Heart right ventricle (tissue), 16 donors: ENCODE data around the gene CTSD. TPM values are rescaled to one million over a fixed set of nuclear protein-coding genes. Genes with fewer than 3 reads are reported as not detected.

Experiments
- ATAC-seq, 8 donors: fragments of 200-7000 bp; cut with Tn5 transposase; one replicate each; pipeline ENCODE4 v1.9.1; 2020; ENCODE audit warnings: mild to moderate bottlenecking in 8 of 8, moderate library complexity in 8 of 8, moderate number of reproducible peaks in 1 of 8
- DNase-seq, 2 donors: peaks; one replicate each; pipeline ENCODE4 v3.0.0-alpha.2; 2020
- H3K27ac ChIP-seq, 10 donors: fragments of 200-600 bp; sonication (generic) in 2 of 10; one replicate each; pipeline versions ENCODE4 v1.5.0 to v1.8.0; 2020 to 2022; ENCODE audit warnings: mild to moderate bottlenecking in 3 of 10
- H3K27me3 ChIP-seq, 7 donors: fragments of 200-600 bp; one replicate each; pipeline ENCODE4 v1.8.0; 2021 to 2022; ENCODE audit warnings: mild to moderate bottlenecking in 2 of 7
- H3K36me3 ChIP-seq, 9 donors: fragments of 200-600 bp; sonication (generic) in 1 of 9; one replicate each; pipeline versions ENCODE4 v1.5.0 to v1.8.0; 2020 to 2022; ENCODE audit warnings: mild to moderate bottlenecking in 2 of 9
- H3K4me1 ChIP-seq, 9 donors: fragments of 200-600 bp; sonication (generic) in 1 of 9; one replicate each; pipeline versions ENCODE4 v1.5.0 to v1.8.0; 2020 to 2022; ENCODE audit warnings: mild to moderate bottlenecking in 4 of 9
- H3K4me3 ChIP-seq, 10 donors: fragments of 200-600 bp; sonication (generic) in 2 of 10; one replicate each; pipeline versions ENCODE4 v1.5.0 to v1.8.0; 2020 to 2022; ENCODE audit warnings: mild to moderate bottlenecking in 7 of 10, moderate library complexity in 2 of 10
- H3K9me3 ChIP-seq, 11 donors: fragments of 200-600 bp in 10 of 11; sonication (generic) in 2 of 11; one replicate each; pipeline versions ENCODE4 v1.5.0 to v1.8.0; 2013 to 2022; ENCODE audit warnings: mild to moderate bottlenecking in 2 of 11, control low read depth in 1 of 11, moderate library complexity in 1 of 11
- WGBS, 2 donors: extraction: QIAGEN DNeasy Blood & Tissue Kit; methylation state at CpG; one replicate each; pipeline ENCODE4 v1.1.7; 2013; ENCODE audit warnings: inconsistent platforms in 1 of 2; 5-methylcytosine and 5-hydroxymethylcytosine counted together
- intact Hi-C, 10 donors: fragments of 100-400 bp; cut with DNase I; formaldehyde crosslinking; loops; one replicate each; pipeline versions ENCODE4 v1.11.1 to v1.14.2; 2022
- polyA plus RNA-seq, 2 donors: library from polyadenylated mRNA; stranded (reverse); fragments of 200-250 nt; gene quantifications; one replicate each; pipeline ENCODE4 v1.2.3, GENCODE V29; 2013
- total RNA-seq, 10 donors: library from RNA; stranded (reverse); fragmentation: NEBNext Ultra II Directional in 3 of 10; extraction: Animal tissue kit (Norgen Biotek cat#: 25700) in 3 of 10; gene quantifications; one replicate each; pipeline versions ENCODE4 v1.2.1 to v1.2.4, GENCODE V29; 2021 to 2023
- TF ChIP-seq, protein P1 (sequence below), 9 donors: fragments of 200-600 bp; sonication (generic) in 2 of 9; IDR thresholded peaks; one replicate each; pipeline versions ENCODE4 v1.5.0 to v1.8.0; 2021 to 2022; ENCODE audit warnings: antibody characterized with exemption in 9 of 9, mild to moderate bottlenecking in 5 of 9, moderate library complexity in 1 of 9
- donor health status: Arrhythmogenic right ventricular cardiomyopathy.
- donor health status: ischemic (EF 13 %, LVEDD 7.1; RV severe dilation, severe dysfunction).
- donor health status: healthy with polysubstance abuse.
- donor health status: DM: no; HTN: yes; CAD: no.
- donor health status: DM: no; HTN: no; CAD: no.
- donor health status: ischemic (EF 25% LVEDD 6.9; RV normal size, moderate dysfunction).
- donor health status: ischemic (EF 25% LVEDD 5.7; RV mildly dilated, moderate dysfunction).
- donor health status: healthy.
- donor health status: DM: yes; HTN: yes; CAD: no.
- donor health status: Ischemic cardiomyopathy.
- donor health status: ischemic (EF 35%, LVEDD 5.7; RV mildly dilated, moderate dysfunction).
- donor health status: nonischemic (EF 11% LVEDD 7.7; RV severe dilation, severe dysfunction).
- donor health status: DM: yes; HTN: yes; CAD: no.
- donor health status: PGD.
- donor health status: ischemic (EF 29% LVEDD 5.4; RV normal size, mild dysfunction).
- donor health status: nonischemic (EF 23%, LVEDD 6.1; RV moderate dilation, normal function).

Gene CTSD
- total and polyA plus RNA-seq, 12 donors = 431 to 1,070 (median 786) TPM

DNA sequence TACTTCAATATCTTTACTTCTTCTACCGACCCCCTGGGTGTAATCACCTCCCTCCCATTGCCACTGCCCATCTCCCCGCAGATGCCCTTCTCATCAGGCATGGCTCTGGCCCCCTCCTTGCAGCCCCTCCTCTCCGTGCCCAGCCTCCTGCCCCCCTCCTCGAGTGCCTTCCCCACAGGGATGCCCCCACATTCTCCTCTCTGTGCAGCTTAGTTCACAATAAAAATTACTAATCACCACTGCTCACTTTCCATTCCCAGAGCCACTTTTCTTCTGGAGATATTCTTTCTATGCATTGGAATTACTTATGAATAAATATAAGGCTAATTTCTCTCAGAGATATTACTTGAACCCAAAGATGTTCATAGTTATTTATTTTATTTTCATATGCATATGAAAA lies 35.4 kb downstream of the CTSD start:
- ATAC-seq = no peak
- no peaks in the 10 kb centered on the region for H3K9me3 ChIP-seq
- no peak overlapping the region for H3K4me3 ChIP-seq
- DNase-seq = no peak
- intact Hi-C loops = no loop called here
- TF ChIP-seq, protein P1, sequence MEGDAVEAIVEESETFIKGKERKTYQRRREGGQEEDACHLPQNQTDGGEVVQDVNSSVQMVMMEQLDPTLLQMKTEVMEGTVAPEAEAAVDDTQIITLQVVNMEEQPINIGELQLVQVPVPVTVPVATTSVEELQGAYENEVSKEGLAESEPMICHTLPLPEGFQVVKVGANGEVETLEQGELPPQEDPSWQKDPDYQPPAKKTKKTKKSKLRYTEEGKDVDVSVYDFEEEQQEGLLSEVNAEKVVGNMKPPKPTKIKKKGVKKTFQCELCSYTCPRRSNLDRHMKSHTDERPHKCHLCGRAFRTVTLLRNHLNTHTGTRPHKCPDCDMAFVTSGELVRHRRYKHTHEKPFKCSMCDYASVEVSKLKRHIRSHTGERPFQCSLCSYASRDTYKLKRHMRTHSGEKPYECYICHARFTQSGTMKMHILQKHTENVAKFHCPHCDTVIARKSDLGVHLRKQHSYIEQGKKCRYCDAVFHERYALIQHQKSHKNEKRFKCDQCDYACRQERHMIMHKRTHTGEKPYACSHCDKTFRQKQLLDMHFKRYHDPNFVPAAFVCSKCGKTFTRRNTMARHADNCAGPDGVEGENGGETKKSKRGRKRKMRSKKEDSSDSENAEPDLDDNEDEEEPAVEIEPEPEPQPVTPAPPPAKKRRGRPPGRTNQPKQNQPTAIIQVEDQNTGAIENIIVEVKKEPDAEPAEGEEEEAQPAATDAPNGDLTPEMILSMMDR (IDR thresholded peaks at IDR 0.05) = no peak
- no peaks in the 10 kb centered on the region for H3K4me1 ChIP-seq
- H3K36me3 ChIP-seq = no peaks in the 10 kb centered on the region
- H3K27ac ChIP-seq = no peak overlapping the region
- H3K27me3 ChIP-seq = peaks cover 0 to 73% (median 56%) of the 10 kb centered on the region in 7 donors
- 54 to 56% methylated on average over 4 of the region's 4 CpGs for WGBS, 2 donors

DNA sequence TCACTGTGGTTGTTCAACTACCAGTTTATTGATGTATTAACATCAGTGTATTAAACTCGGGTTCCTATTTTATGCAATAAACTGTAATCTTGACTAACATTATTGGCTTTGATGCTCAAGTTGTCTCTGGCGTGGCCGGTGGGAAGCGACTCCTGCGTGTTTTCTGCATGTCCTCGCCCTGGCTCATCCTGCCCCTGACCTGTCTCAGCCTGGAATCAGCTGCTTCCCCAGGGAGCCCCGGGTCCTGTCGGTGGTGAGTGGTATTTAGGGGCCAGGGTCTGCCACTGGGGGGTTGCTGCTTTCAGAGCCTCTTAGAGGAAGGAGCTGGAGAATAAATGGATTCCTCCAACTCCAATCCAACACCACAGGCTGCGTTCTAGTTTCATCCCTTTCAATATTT lies 35.9 kb downstream of the CTSD start:
- Histone ChIP-seq H3K36me3 (no peaks in the 10 kb centered on the region), H3K4me1 (no peaks in the 10 kb centered on the region), H3K4me3 (no peak overlapping the region), H3K27me3 (peaks cover 0 to 68% (median 51%) of the 10 kb centered on the region in 7 donors), H3K27ac (no peak overlapping the region), H3K9me3 (no peaks in the 10 kb centered on the region)
- DNase-seq = no peak
- TF ChIP-seq, protein P1 (IDR thresholded peaks at IDR 0.05) = no peak
- intact Hi-C loops = no loop called here
- 67 to 69% methylated on average over 9 of the region's 9 CpGs for WGBS, 2 donors
- ATAC-seq = no peak

DNA sequence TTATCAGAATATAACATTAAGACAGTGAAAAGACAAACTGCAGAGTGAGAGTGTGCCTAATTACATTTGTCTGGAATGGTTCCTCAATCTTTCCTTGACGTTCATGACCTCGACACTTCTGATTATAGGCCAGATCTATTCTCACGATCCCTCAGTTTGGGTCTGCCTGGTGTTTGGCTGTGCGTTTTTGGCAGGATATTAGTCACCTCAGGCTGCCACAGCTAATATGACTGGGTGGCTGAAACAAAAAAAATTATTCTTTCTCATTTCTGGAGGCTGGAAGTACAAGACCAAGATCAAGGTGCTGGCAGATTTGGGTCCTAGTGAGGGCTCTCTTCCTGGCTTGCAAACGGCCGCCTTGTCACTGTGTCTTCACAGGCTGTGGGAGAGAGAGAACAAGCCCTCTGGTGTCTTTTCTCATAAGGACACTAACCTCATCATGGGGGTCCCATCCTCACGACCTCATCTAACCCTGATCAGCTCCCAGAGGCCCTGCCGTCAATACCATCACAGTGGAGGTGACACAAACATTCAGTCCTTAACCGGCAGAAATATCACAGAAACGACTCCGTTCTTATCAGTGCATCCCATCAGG lies 36.5 kb downstream of the CTSD start:
- TF ChIP-seq, protein P1 (IDR thresholded peaks at IDR 0.05) = no peak
- DNase-seq (no peak), ATAC-seq (no peak)
- intact Hi-C loops = no loop called here
- H3K27ac ChIP-seq = no peak overlapping the region
- H3K27me3 ChIP-seq = peaks cover 0 to 62% (median 45%) of the 10 kb centered on the region in 7 donors
- H3K36me3 ChIP-seq = no peaks in the 10 kb centered on the region
- no peaks in the 10 kb centered on the region for H3K4me1 ChIP-seq
- 65% methylated on average over 11 of the region's 11 CpGs for WGBS, 2 donors
- H3K4me3 ChIP-seq = no peak overlapping the region
- H3K9me3 ChIP-seq = no peaks in the 10 kb centered on the region

DNA sequence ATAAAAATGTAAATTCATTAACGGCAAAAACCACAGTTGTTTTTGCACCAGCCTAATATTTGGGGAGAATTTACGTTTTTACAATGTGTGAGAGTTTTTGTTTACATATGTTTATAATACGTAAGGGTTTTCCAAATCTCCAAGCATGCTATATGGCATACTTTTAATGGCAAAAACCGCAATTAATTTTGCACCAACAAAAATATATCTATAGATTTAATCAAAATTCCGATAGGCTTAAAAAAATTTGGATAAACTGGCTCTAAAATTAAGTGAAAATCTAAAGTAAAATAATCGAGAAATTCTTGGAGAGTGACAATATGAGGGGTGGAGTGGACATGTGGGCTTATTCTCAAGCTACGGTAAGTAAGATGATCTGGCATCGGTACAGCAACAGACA lies 43.9 kb downstream of the CTSD start:
- no peak overlapping the region for H3K4me3 ChIP-seq
- no peaks in the 10 kb centered on the region for H3K36me3 ChIP-seq
- H3K27me3 ChIP-seq = peaks cover 0 to 21% (median 4%) of the 10 kb centered on the region in 7 donors
- ATAC-seq (no peak), DNase-seq (no peak)
- WGBS, 2 donors = 79 to 84% methylated on average over 8 of the region's 8 CpGs
- intact Hi-C loops = loop anchor here in 3 of 10 donors (2.0 to 10.0 kb wide), 4 partner anchors 19 to 45 kb away; partner anchors contain the start of genes CTSD (in 2 of the 3) and IFITM10 (in 1 of the 3)
- H3K4me1 ChIP-seq = peaks cover 0 to 14% (median 0%) of the 10 kb centered on the region in 9 donors
- TF ChIP-seq, protein P1 (IDR thresholded peaks at IDR 0.05) = no peak
- H3K9me3 ChIP-seq = no peaks in the 10 kb centered on the region
- H3K27ac ChIP-seq = no peak overlapping the region
